ENCODE data around the gene OLFM2. TPM values are rescaled to one million over a fixed set of nuclear protein-coding genes. Genes with fewer than 3 reads are reported as not detected.

OLFM2 gene
- total RNA-seq, 2 donors from 2014 or later: 33.1 to 58.1 TPM

GRCh38 chr19:9906475-9907087 lies 29.7 kb downstream of the OLFM2 start:
- Histone ChIP-seq H3K36me3 (ENCODE audit: control insufficient read depth, insufficient read depth, low read length) (no peaks in the 10 kb centered on the region), H3K9me3 (ENCODE audit: control insufficient read depth, low read length) (no peaks in the 10 kb centered on the region), H3K9ac (ENCODE audit: extremely low read depth, low read length, poor library complexity, severe bottlenecking) (no peak overlapping the region), H3K4me3 (ENCODE audit: low read length) (no peak overlapping the region), H3K4me1 (ENCODE audit: control insufficient read depth, insufficient read depth, low read length) (no peaks in the 10 kb centered on the region), H3K27ac (ENCODE audit: low read depth, low read length) (peak overlapping the region; percentile 4), H3K27me3 (ENCODE audit: control insufficient read depth, insufficient read depth, low read length, poor library complexity, severe bottlenecking) (no peaks in the 10 kb centered on the region)
- WGBS, 2 experiments (ENCODE audit: insufficient coverage in 1 of 2, insufficient read length in 1 of 2): 83 to 86% methylated on average over 10 to 16 of the region's 16 CpGs
- no peaks in the 10 kb centered on the region for H3K27me3 Mint-ChIP-seq (ENCODE audit: insufficient read depth)
- H3K4me1 Mint-ChIP-seq: peaks cover under 1% of the 10 kb centered on the region
- no peak overlapping the region for H3K27ac Mint-ChIP-seq
- H3K36me3 Mint-ChIP-seq (ENCODE audit: low read depth): no peaks in the 10 kb centered on the region
- no peaks in the 10 kb centered on the region for H3K9me3 Mint-ChIP-seq
- no peak for DNase-seq
- H3K4me3 Mint-ChIP-seq: no peak overlapping the region
- TF ChIP-seq CTCF (conservative IDR thresholded peaks at IDR 0.05): no peak

- Mint-ChIP-seq H3K27me3 (ENCODE audit: insufficient read depth) (no peaks in the 10 kb centered on the region), H3K27ac (no peak overlapping the region), H3K4me3 (no peak overlapping the region), H3K36me3 (ENCODE audit: low read depth) (no peaks in the 10 kb centered on the region), H3K4me1 (peaks cover 11% of the 10 kb centered on the region), H3K9me3 (no peaks in the 10 kb centered on the region)
- Histone ChIP-seq H3K9me3 (ENCODE audit: control insufficient read depth, low read length) (no peaks in the 10 kb centered on the region), H3K4me3 (ENCODE audit: low read length) (no peak overlapping the region), H3K4me1 (ENCODE audit: control insufficient read depth, insufficient read depth, low read length) (no peaks in the 10 kb centered on the region), H3K9ac (ENCODE audit: extremely low read depth, low read length, poor library complexity, severe bottlenecking) (no peak overlapping the region), H3K36me3 (ENCODE audit: control insufficient read depth, insufficient read depth, low read length) (no peaks in the 10 kb centered on the region), H3K27me3 (ENCODE audit: control insufficient read depth, insufficient read depth, low read length, poor library complexity, severe bottlenecking) (no peaks in the 10 kb centered on the region), H3K27ac (ENCODE audit: low read depth, low read length) (no peak overlapping the region)
- 89 to 92% methylated on average over 4 to 5 of the region's 5 CpGs for WGBS, 2 experiments (ENCODE audit: insufficient coverage in 1 of 2, insufficient read length in 1 of 2)
- TF ChIP-seq CTCF (conservative IDR thresholded peaks at IDR 0.05): no peak
- DNase-seq: no peak
Measured at GRCh38 chr19:9903336-9903735, 33.0 kb downstream of the OLFM2 start.

GRCh38 chr19:9901642-9902041 lies 34.7 kb downstream of the OLFM2 start:
- Histone ChIP-seq H3K4me3 (ENCODE audit: low read length) (no peak overlapping the region), H3K27ac (ENCODE audit: low read depth, low read length) (no peak overlapping the region), H3K36me3 (ENCODE audit: control insufficient read depth, insufficient read depth, low read length) (no peaks in the 10 kb centered on the region), H3K9me3 (ENCODE audit: control insufficient read depth, low read length) (no peaks in the 10 kb centered on the region), H3K27me3 (ENCODE audit: control insufficient read depth, insufficient read depth, low read length, poor library complexity, severe bottlenecking) (no peaks in the 10 kb centered on the region), H3K4me1 (ENCODE audit: control insufficient read depth, insufficient read depth, low read length) (no peaks in the 10 kb centered on the region), H3K9ac (ENCODE audit: extremely low read depth, low read length, poor library complexity, severe bottlenecking) (no peak overlapping the region)
- no peak for TF ChIP-seq CTCF (conservative IDR thresholded peaks at IDR 0.05)
- no peak overlapping the region for H3K4me3 Mint-ChIP-seq
- H3K27me3 Mint-ChIP-seq (ENCODE audit: insufficient read depth): no peaks in the 10 kb centered on the region
- no peak for DNase-seq
- peaks cover 11% of the 10 kb centered on the region for H3K4me1 Mint-ChIP-seq
- WGBS, 2 experiments (ENCODE audit: insufficient coverage in 1 of 2, insufficient read length in 1 of 2): 82 to 87% methylated on average over 3 of the region's 5 CpGs
- no peaks in the 10 kb centered on the region for H3K36me3 Mint-ChIP-seq (ENCODE audit: low read depth)
- no peak overlapping the region for H3K27ac Mint-ChIP-seq
- no peaks in the 10 kb centered on the region for H3K9me3 Mint-ChIP-seq

All from endodermal cell (in vitro differentiated cells).